HG03439 (cell line): Measurements from ENCODE around the gene TMEM61.
"Not testable (repeated sequence)": the region's sequence is repeated elsewhere in the genome, so short reads cannot be mapped to it uniquely, and the experiment has no call there.

ENCODE experiments used
- ATAC-seq: cut with Tn5 transposase; IDR thresholded peaks from one replicate; pipeline ENCODE4 v1.9.1; 2021; ENCODE audit warnings: mild to moderate bottlenecking, moderate library complexity; ENCODE audit not compliant: unreplicated experiment

The TMEM61 gene

GRCh38 chr1:55000110-55001085 lies 20.0 kb downstream of the TMEM61 start:
- ATAC-seq: no peak

DNA sequence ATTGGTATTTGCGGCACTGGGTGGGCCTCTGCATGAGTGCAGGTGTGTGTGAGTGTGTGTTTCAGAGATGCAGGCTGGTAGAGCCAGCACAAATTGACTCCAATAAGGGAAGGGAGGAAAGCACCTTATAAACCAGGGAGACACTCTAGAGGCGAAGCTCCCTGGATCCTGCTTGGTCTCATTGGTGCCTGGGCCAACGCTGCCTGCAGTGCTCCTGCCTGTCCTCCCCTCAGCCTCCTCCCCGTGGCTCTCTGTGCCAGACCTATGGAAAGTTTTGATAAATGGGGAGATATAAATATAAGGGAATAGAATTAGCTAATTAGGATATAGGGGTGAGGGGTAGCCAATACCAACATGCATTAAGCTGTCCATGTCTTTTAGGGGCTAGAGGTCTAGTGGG lies 20.9 kb downstream of the TMEM61 start:
- no peak for ATAC-seq

DNA sequence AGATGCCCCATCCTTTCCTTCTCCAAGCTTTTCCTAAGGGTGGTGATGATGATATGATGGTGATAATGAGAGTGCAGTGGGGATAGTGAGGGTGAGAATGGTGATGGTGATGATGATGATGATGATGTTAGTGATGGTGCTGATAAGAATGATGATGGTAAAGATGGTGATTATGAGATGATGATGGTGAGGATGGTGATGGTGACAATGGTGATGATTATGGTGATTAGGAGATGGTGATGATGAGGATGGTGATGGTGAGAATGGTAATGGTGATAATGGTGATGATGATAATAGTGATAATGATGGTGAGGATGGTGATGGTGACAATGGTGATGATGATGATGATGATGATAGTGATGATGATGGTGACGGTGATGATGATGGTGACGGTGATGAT lies 22.3 kb downstream of the TMEM61 start:
- ATAC-seq: no peak

DNA sequence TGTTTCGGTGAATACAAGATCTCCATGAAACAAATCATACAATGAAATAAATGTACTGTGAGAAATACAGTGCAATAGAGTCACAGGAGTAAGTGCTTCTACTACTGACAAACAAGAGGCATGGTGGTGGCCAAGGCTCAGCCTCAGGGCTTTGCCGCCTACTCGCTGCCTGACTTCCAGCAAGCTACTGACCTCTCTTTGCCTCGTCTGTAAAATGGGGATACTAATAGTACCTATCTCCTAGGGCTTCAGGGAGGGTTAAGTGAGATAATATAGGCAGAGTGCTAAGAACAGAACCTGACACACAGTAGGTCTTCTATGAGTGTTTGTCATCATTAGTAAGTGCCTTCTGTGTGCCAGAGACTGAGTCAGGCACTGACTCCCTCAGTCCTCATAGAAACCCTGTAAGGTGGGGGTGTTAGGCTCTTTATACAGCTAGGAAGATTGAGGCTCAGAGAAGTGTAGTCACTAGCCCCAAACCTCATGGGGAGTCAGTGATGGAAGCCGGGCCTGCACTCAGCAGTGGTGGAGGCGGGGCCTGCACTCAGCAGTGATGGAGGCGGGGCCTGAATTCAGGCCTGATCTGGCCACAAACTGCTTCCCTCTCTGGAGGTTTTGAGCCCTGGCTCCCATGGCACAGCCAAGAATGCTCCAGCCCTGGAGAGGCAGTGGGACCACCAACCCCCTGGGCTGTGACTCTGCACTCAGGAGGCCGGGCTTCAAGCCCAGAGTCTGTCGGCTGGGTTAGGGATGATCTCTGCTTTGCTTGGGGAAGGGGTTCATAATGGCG lies 25.1 kb downstream of the TMEM61 start:
- no peak for ATAC-seq

DNA sequence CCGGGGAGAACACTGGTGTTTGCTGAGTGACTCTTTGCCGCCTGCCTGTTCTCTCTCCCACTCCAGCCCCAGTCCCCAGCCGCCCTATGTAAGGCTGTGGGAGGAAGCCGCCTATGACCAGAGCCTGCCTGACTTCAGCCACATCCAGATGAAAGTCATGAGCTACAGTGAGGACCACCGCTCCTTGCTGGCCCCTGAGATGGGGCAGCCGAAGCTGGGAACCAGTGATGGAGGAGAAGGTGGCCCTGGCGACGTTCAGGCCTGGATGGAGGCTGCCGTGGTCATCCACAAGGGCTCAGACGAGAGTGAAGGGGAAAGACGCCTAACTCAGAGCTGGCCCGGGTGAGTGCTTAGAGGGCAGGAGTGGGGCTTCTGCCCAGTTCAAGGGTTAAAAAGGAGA lies 26.5 kb downstream of the TMEM61 start:
- no peak for ATAC-seq

DNA sequence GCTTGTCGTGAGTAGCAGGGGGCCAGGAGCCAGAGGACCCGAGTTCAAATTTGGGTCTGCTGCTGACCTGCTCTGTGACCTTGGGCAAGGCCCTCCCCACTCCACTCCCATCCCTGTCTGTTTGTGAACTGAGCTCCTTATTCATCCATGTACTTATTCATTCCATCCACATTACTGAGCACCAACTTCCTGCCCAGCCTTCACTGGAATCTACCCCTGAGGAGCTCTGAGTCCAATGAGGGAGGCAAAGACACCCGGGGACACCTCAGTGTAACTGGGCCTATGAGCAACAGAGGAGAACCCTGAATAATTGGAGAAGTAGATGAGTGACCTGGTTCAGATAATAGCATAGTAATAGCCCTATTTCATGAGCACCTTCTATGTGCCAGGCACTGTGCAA lies 27.2 kb downstream of the TMEM61 start:
- no peak for ATAC-seq

GRCh38 chr1:55010194-55010886 lies 29.9 kb downstream of the TMEM61 start:
- ATAC-seq: no peak

GRCh38 chr1:55010887-55011217 lies 30.4 kb downstream of the TMEM61 start:
- no peak for ATAC-seq

GRCh38 chr1:55012661-55013060 lies 32.2 kb downstream of the TMEM61 start:
- ATAC-seq: no peak

- no peak for ATAC-seq
These were observed 34.7 kb downstream of the TMEM61 start for GRCh38 chr1:55015123-55015522.

- no peak for ATAC-seq
These were observed 35.5 kb downstream of the TMEM61 start for GRCh38 chr1:55015731-55016620.

DNA sequence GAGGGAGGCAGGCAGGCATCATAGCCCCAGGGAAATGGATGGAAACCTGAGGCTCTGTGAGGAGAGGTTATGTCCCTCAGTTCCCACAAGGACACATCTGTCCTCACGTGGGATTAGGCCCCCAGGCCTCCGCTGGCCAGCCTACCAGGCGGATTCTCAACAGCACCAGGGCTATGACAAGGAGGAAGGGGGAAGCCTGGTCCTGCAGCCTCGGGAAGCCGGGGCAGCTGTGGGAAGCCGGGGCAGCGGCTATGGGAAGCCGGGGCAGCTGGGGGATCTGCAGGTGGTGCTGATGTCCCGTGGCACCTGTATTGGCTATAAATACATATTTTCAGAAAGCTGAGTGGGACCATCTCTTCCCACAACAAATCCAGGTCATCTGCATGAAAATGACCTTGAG lies 38.0 kb downstream of the TMEM61 start:
- no peak for ATAC-seq

DNA sequence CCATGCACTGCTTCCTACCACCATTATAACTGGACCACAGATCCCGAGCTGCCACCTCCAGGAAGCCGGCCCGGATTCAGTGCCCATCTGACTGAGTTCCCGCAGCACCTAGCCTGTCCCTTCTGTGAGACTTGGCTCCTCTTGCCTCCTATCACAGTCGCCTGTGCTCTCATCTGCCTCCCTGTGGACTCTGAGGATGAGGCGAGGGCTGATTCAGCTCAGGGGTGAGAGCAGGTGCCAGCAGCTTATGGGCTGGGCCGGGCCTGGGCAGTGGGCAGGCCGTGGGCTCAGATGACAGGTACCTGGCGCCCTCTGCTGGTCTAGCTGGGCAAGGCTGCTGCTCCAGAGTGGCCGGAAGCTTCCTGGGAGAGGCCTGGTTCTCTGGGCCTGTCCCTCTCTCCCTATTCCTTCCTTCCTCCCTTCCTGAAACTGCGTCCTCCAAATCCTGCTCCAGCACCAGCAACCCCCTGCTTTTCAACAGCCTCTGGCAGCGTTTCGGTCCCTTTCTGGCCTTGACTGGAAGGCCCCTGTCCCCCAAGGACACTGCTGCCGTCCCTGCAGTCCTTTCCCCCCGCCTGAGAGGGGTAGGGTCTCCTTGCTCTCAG lies 41.6 kb downstream of the TMEM61 start:
- peak; percentile 85 for ATAC-seq

- ATAC-seq: not testable (repeated sequence)
These were observed 43.7 kb downstream of the TMEM61 start for GRCh38 chr1:55024163-55024562.

GRCh38 chr1:55026682-55027081 lies 46.3 kb downstream of the TMEM61 start:
- ATAC-seq: not testable (repeated sequence)

DNA sequence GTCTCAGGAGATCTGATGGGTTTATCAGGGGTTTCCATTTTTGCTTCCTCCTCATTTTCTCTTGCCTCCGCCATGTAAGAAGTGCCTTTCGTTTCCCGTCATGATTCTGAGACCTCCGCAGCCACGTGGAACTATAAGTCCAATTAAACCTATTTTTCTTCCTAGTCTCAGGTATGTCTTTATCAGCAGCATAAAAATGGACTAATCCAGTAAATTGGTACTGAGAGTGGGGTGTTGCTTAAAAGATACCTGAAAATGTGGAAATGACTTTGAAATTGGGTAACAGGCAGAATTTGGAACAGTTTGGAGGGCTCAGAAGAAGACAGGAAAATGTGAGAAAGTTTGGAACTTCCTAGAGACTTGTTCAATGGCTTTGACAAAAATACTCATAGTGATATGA lies 50.7 kb downstream of the TMEM61 start:
- ATAC-seq: not testable (repeated sequence)

- ATAC-seq: no peak
These were observed 52.8 kb downstream of the TMEM61 start for GRCh38 chr1:55033265-55033614.

DNA sequence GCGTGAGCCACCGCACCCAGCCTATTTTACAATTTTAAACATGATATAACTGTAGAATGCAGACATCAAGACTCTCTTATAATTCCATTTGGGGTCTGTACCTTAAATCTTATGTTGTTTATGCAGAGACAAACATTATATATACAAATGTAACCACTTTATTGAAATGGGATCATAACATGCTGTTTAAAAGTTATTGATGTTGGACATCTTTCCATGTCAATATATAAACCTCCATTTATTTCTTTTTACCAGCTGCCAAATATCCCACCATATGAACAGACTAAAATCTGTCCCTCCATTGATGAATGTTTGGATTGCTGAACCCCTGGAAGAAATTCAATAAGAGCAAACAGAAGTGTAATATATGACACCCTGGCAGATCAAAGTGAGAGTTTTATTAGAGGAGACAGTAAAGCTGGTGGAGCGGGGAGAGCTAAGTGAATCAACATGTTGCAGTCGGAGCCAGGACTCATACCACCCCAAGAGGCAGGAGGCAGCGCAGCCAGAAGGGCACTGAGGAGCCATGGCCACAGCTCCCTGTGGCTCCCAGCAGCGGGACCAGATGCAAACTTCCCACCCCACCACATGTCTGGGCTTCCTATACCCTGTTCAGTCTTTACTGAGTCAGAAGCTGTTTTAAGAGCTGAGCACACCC lies 54.2 kb downstream of the TMEM61 start:
- ATAC-seq: no peak

DNA sequence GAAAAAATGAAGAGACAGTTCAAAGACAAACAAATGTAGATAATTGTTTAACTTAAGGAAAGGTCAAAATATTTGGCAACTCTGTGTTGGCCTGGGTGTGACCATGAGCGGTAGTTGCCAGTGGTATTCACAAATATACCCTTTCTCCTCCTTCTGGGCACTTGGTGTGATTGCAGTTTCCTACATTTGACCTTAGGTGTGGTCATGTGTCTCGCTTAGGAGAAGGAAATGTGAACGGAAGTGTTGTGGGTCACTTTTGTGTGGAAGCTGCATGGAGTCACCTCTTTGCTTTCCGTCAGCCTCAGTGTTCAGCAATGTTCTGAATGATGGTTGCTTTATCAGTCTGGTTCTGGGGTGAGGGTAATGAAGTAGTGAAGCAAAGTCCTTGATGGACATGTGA lies 55.5 kb downstream of the TMEM61 start:
- no peak for ATAC-seq
